Astrocyte of the hippocampus (primary cell): ENCODE results near the gene AOPEP.
"Not testable (repeated sequence)": the region's sequence is repeated elsewhere in the genome, so short reads cannot be mapped to it uniquely, and the experiment has no call there.

Experiments used
- DNase-seq: peaks from one replicate; pipeline ENCODE4 v3.0.0; 2011; ENCODE audit warnings: low read depth, low spot score

The AOPEP gene

GRCh38 chr9:94951324-94952135, 225.0 kb downstream of the AOPEP start:
- no peak for DNase-seq

- DNase-seq, result peak; percentile 40
Observed at GRCh38 chr9:94952565-94953373, 226.3 kb downstream of the AOPEP start.

GRCh38 chr9:94956731-94957130, 230.2 kb downstream of the AOPEP start:
- no peak for DNase-seq

GRCh38 chr9:94960964-94961363, 234.5 kb downstream of the AOPEP start:
- DNase-seq, result no peak

- DNase-seq, result no peak
Observed at GRCh38 chr9:94961870-94962269, 235.4 kb downstream of the AOPEP start.

GRCh38 chr9:94965631-94966030, 239.1 kb downstream of the AOPEP start:
- DNase-seq, result not testable (repeated sequence)

GRCh38 chr9:94966046-94966445, 239.5 kb downstream of the AOPEP start:
- not testable (repeated sequence) for DNase-seq

GRCh38 chr9:94967482-94967881, 241.0 kb downstream of the AOPEP start:
- no peak for DNase-seq

GRCh38 chr9:94971378-94972131, 245.1 kb downstream of the AOPEP start:
- no peak for DNase-seq

GRCh38 chr9:94973451-94973941, 247.0 kb downstream of the AOPEP start:
- peak; percentile 86 for DNase-seq

GRCh38 chr9:94974154-94974879, 247.8 kb downstream of the AOPEP start:
- DNase-seq, result peak; percentile 31

GRCh38 chr9:94975480-94975879, 249.0 kb downstream of the AOPEP start:
- no peak for DNase-seq

- no peak for DNase-seq
Observed at GRCh38 chr9:94976077-94976476, 249.6 kb downstream of the AOPEP start.

GRCh38 chr9:94977416-94977815, 250.9 kb downstream of the AOPEP start:
- DNase-seq, result no peak

GRCh38 chr9:94979904-94980507, 253.5 kb downstream of the AOPEP start:
- DNase-seq, result no peak

GRCh38 chr9:94980947-94981722, 254.6 kb downstream of the AOPEP start:
- DNase-seq, result no peak

- no peak for DNase-seq
Observed at GRCh38 chr9:94981723-94982090, 255.2 kb downstream of the AOPEP start.

GRCh38 chr9:94982211-94982610, 255.7 kb downstream of the AOPEP start:
- no peak for DNase-seq

- DNase-seq, result no peak
Observed at GRCh38 chr9:94983552-94983951, 257.1 kb downstream of the AOPEP start.

- DNase-seq, result no peak
Observed at GRCh38 chr9:94984891-94985476, 258.5 kb downstream of the AOPEP start.
